GM12878 (cell line): ENCODE measurements around the gene TGFB3. TPM values are rescaled to one million over a fixed set of nuclear protein-coding genes. Genes with fewer than 3 reads are reported as not detected.

Source experiments
- CBX3 ChIP-seq: fragments of 200-600 bp; sonication (generic); IDR thresholded peaks from 2 replicates; pipeline ENCODE4 v1.6.1; 2016; ENCODE audit warnings: low read depth, borderline replicate concordance
- E2F8 ChIP-seq: fragments of 450-650 bp; IDR thresholded peaks from 2 replicates; pipeline ENCODE4 v1.6.1; 2018; ENCODE audit warnings: mild to moderate bottlenecking, low read depth, moderate library complexity; ENCODE audit not compliant: partially characterized antibody
- FOS ChIP-seq: IDR thresholded peaks from 3 replicates; pipeline ENCODE4 v1.6.1; 2011; ENCODE audit warnings: borderline replicate concordance; ENCODE audit not compliant: insufficient read length; ENCODE audit errors: extremely low read depth
- FOXM1 ChIP-seq: IDR thresholded peaks from 2 replicates; pipeline ENCODE4 v1.6.1; 2012; ENCODE audit warnings: low read depth, mild to moderate bottlenecking, inconsistent platforms, low read length, moderate library complexity
- IRF5 ChIP-seq: fragments of 450-650 bp; IDR thresholded peaks from 2 replicates; pipeline ENCODE4 v1.6.1; 2017; ENCODE audit warnings: borderline replicate concordance
- JUNB ChIP-seq: IDR thresholded peaks from 2 replicates; pipeline ENCODE4 v1.6.1; 2016; ENCODE audit warnings: antibody characterized with exemption, mild to moderate bottlenecking
- MEF2A ChIP-seq: IDR thresholded peaks from 2 replicates; pipeline ENCODE4 v1.6.1; 2011; ENCODE audit warnings: low read depth, mild to moderate bottlenecking, low read length, moderate library complexity; ENCODE audit not compliant: insufficient read depth
- MYB ChIP-seq: fragments of 150-350 bp; IDR thresholded peaks from 2 replicates; pipeline ENCODE4 v1.6.1; 2014; ENCODE audit warnings: mild to moderate bottlenecking, low read depth, low read length, borderline replicate concordance
- MYC ChIP-seq: IDR thresholded peaks from 2 replicates; pipeline ENCODE4 v1.6.1; 2011; ENCODE audit warnings: mild to moderate bottlenecking, low read length, moderate library complexity, inconsistent platforms; ENCODE audit not compliant: insufficient read depth, insufficient replicate concordance, insufficient read length, severe bottlenecking
- NBN ChIP-seq: fragments of 450-650 bp; IDR thresholded peaks from 2 replicates; pipeline ENCODE4 v1.6.1; 2016
- NFXL1 ChIP-seq: fragments of 450-650 bp; IDR thresholded peaks from 2 replicates; pipeline ENCODE4 v1.6.1; 2017; ENCODE audit warnings: antibody characterized with exemption, mild to moderate bottlenecking, borderline replicate concordance
- NR2C2 ChIP-seq: IDR thresholded peaks from 2 replicates; pipeline ENCODE4 v1.6.1; 2011; ENCODE audit warnings: borderline replicate concordance, low read depth; ENCODE audit not compliant: control insufficient read depth, insufficient read length
- SMAD1 ChIP-seq: fragments of 450-650 bp; IDR thresholded peaks from 2 replicates; pipeline ENCODE4 v1.6.1; 2018; ENCODE audit warnings: mild to moderate bottlenecking, low read depth; ENCODE audit not compliant: partially characterized antibody
- SMAD5 ChIP-seq: IDR thresholded peaks from 2 replicates; pipeline ENCODE4 v1.6.1; 2016; ENCODE audit warnings: antibody characterized with exemption, low read depth
- TCF12 ChIP-seq: IDR thresholded peaks from 2 replicates; pipeline ENCODE4 v1.6.1; 2011; ENCODE audit warnings: low read depth, mild to moderate bottlenecking, low read length
- ZNF217 ChIP-seq: fragments of 450-650 bp; IDR thresholded peaks from 2 replicates; pipeline ENCODE4 v1.6.1; 2017; ENCODE audit warnings: antibody characterized with exemption, mild to moderate bottlenecking
- polyA plus RNA-seq, 11 experiments: library from polyadenylated mRNA; depleted of rRNA in 4 of 11; unstranded in 6 of 11; stranded (reverse) in 5 of 11; fragments of >200 nt; fragmentation: Nextera tagmentation in 4 of 11; fragmentation: Illumina TruSeq in 1 of 11; extraction: Ambion mirVana in 4 of 11; extraction: Trizol in 1 of 11; gene quantifications; 1 replicate in 1 of 11; 2 replicates in 10 of 11; pipeline versions ENCODE4 v1.2.1 to v1.2.3, GENCODE V29; 2011 to 2016; ENCODE audit warnings: inconsistent platforms in 2 of 11, missing spikeins in 2 of 11, low read depth in 1 of 11
- total RNA-seq, 4 experiments: library from RNA; depleted of rRNA in 3 of 4; stranded (reverse); fragments of >200 nt in 3 of 4; fragmentation: Illumina TruSeq in 1 of 4; extraction: Trizol in 1 of 4; gene quantifications; 2 replicates each; pipeline versions ENCODE4 v1.2.1 to v1.2.3, GENCODE V29; 2013 to 2021
- TF ChIP-seq, protein P1 (sequence below): IDR thresholded peaks from 2 replicates; pipeline ENCODE4 v1.6.1; 2011; ENCODE audit warnings: borderline replicate concordance, low read depth, mild to moderate bottlenecking, moderate library complexity, low read length; ENCODE audit not compliant: insufficient read depth, poor library complexity, severe bottlenecking
- TF ChIP-seq, protein P2 (sequence below): fragments of 150-350 bp; IDR thresholded peaks from 2 replicates; pipeline ENCODE4 v1.6.1; 2014; ENCODE audit warnings: mild to moderate bottlenecking, low read depth, low read length
- TF ChIP-seq, protein P3 (sequence below): fragments of 450-650 bp; IDR thresholded peaks from 2 replicates; pipeline ENCODE4 v1.6.1; 2016; ENCODE audit warnings: mild to moderate bottlenecking, moderate library complexity, borderline replicate concordance

TGFB3 gene
- total and polyA plus RNA-seq, 10 of the 15 experiments (the other 5 are each of a cell fraction or from before 2014, with no cell fraction given) = 0.27 to 2.6 (median 0.82) TPM

DNA sequence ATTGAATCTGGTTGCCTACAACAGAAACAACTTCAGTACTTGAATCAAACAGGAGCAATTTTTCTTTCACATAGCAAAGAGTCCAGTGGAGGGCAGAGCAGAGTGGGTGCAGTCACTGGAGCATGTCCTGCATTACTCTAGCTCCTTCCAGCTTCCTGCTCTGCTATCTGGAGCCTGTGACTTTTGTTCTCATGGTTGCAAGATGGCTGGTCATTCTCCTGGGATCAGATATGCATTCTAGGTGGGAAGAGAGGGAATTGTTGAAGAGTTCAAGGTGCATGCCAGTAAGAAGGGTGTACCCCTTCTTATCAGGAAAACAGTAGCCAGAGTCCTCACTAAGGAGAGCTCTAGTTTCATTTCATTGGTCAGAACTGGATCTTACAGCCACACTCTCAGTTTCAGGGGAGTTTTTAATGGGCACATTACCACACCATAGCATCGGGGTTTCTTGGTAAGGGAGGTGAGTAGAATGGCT is 11.8 kb upstream of the TGFB3 start (continued):
- TF ChIP-seq MYC = no peak
- no peak for TF ChIP-seq NR2C2
- TF ChIP-seq NFXL1 = no peak
- TF ChIP-seq SMAD1 = no peak
- peak; percentile 25; the same call in 1 of the 2 replicates for TF ChIP-seq JUNB
- no peak for TF ChIP-seq ZNF217
- TF ChIP-seq MEF2A = no peak
- no peak for TF ChIP-seq FOS
- no peak for TF ChIP-seq MYB
- TF ChIP-seq, protein P1, sequence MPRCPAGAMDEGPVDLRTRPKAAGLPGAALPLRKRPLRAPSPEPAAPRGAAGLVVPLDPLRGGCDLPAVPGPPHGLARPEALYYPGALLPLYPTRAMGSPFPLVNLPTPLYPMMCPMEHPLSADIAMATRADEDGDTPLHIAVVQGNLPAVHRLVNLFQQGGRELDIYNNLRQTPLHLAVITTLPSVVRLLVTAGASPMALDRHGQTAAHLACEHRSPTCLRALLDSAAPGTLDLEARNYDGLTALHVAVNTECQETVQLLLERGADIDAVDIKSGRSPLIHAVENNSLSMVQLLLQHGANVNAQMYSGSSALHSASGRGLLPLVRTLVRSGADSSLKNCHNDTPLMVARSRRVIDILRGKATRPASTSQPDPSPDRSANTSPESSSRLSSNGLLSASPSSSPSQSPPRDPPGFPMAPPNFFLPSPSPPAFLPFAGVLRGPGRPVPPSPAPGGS = no peak
- TF ChIP-seq TCF12 = no peak
- 0 out of 2 replicates have a peak, but pooled peaks have one; percentile 15 for TF ChIP-seq FOXM1
- TF ChIP-seq CBX3 = no peak
- TF ChIP-seq, protein P2, sequence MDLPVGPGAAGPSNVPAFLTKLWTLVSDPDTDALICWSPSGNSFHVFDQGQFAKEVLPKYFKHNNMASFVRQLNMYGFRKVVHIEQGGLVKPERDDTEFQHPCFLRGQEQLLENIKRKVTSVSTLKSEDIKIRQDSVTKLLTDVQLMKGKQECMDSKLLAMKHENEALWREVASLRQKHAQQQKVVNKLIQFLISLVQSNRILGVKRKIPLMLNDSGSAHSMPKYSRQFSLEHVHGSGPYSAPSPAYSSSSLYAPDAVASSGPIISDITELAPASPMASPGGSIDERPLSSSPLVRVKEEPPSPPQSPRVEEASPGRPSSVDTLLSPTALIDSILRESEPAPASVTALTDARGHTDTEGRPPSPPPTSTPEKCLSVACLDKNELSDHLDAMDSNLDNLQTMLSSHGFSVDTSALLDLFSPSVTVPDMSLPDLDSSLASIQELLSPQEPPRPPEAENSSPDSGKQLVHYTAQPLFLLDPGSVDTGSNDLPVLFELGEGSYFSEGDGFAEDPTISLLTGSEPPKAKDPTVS = no peak
- no peak for TF ChIP-seq SMAD5
- no peak for TF ChIP-seq NBN
- no peak for TF ChIP-seq E2F8
- TF ChIP-seq, protein P3, sequence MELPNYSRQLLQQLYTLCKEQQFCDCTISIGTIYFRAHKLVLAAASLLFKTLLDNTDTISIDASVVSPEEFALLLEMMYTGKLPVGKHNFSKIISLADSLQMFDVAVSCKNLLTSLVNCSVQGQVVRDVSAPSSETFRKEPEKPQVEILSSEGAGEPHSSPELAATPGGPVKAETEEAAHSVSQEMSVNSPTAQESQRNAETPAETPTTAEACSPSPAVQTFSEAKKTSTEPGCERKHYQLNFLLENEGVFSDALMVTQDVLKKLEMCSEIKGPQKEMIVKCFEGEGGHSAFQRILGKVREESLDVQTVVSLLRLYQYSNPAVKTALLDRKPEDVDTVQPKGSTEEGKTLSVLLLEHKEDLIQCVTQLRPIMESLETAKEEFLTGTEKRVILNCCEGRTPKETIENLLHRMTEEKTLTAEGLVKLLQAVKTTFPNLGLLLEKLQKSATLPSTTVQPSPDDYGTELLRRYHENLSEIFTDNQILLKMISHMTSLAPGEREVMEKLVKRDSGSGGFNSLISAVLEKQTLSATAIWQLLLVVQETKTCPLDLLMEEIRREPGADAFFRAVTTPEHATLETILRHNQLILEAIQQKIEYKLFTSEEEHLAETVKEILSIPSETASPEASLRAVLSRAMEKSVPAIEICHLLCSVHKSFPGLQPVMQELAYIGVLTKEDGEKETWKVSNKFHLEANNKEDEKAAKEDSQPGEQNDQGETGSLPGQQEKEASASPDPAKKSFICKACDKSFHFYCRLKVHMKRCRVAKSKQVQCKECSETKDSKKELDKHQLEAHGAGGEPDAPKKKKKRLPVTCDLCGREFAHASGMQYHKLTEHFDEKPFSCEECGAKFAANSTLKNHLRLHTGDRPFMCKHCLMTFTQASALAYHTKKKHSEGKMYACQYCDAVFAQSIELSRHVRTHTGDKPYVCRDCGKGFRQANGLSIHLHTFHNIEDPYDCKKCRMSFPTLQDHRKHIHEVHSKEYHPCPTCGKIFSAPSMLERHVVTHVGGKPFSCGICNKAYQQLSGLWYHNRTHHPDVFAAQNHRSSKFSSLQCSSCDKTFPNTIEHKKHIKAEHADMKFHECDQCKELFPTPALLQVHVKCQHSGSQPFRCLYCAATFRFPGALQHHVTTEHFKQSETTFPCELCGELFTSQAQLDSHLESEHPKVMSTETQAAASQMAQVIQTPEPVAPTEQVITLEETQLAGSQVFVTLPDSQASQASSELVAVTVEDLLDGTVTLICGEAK = no peak
- TF ChIP-seq IRF5 = no peak
